OCI-LY3 (cell line): Measurements from ENCODE around the gene USP21.

Source experiments
- H2AFZ ChIP-seq: fragments of 200-600, 300-600 bp; shearing (Covaris generic); 2 replicates; pipeline ENCODE4 v1.6.0; 2014; ENCODE audit warnings: antibody characterized with exemption, low read depth, low read length
- H3K27ac ChIP-seq: fragments of 200-600, 300-600 bp; sonication (generic); 2 replicates; pipeline ENCODE4 v1.5.1; 2014; ENCODE audit warnings: mild to moderate bottlenecking, low read length, moderate library complexity, mixed read lengths
- H3K27me3 ChIP-seq: fragments of 200-600, 300-600 bp; sonication (generic); 2 replicates; pipeline ENCODE4 v1.6.1; 2014; ENCODE audit warnings: low read depth, low read length, mixed read lengths
- H3K36me3 ChIP-seq: fragments of 200-600, 300-600 bp; sonication (generic); replicated peaks from 2 replicates; pipeline ENCODE3; 2014; ENCODE audit warnings: low read depth, low read length, mixed read lengths
- H3K4me1 ChIP-seq: fragments of 300-600, 200-600 bp; sonication (generic); 2 replicates; pipeline ENCODE4 v1.6.1; 2014; ENCODE audit warnings: low read length, mixed read lengths
- H3K4me2 ChIP-seq: fragments of 200-600, 300-600 bp; sonication (generic); 2 replicates; pipeline ENCODE4 v1.6.1; 2014; ENCODE audit warnings: low read length, mixed read lengths
- H3K4me3 ChIP-seq: fragments of 300-600, 200-600 bp; sonication (generic); 2 replicates; pipeline ENCODE4 v1.5.1; 2014; ENCODE audit warnings: antibody characterized with exemption, mild to moderate bottlenecking, low read length, moderate library complexity
- H3K79me2 ChIP-seq: fragments of 300-600, 200-600 bp; shearing (Covaris generic); 2 replicates; pipeline ENCODE4 v1.6.1; 2014; ENCODE audit warnings: mild to moderate bottlenecking, low read length, mixed read lengths
- H3K9ac ChIP-seq: fragments of 300-600, 200-600 bp; shearing (Covaris generic); 2 replicates; pipeline ENCODE4 v1.6.0; 2014; ENCODE audit warnings: mild to moderate bottlenecking, low read length, moderate library complexity
- H3K9me3 ChIP-seq: fragments of 200-600, 300-600 bp; shearing (Covaris generic); 2 replicates; pipeline ENCODE4 v1.6.1; 2014; ENCODE audit warnings: low read length, mixed read lengths; ENCODE audit not compliant: insufficient read depth
- H4K20me1 ChIP-seq: fragments of 200-600, 300-600 bp; sonication (generic); 2 replicates; pipeline ENCODE4 v1.6.1; 2016; ENCODE audit warnings: low read length, mixed read lengths; ENCODE audit not compliant: insufficient read depth
- EZH2phosphoT487 ChIP-seq: fragments of 200-600 bp; shearing (Covaris generic); IDR thresholded peaks from 2 replicates; pipeline ENCODE4 v1.6.1; 2018; ENCODE audit warnings: antibody characterized with exemption, mixed run types, low read depth
- TF ChIP-seq, protein P1 (sequence below): fragments of 200-600, 300-600 bp; sonication (generic); IDR thresholded peaks from 2 replicates; pipeline ENCODE4 v1.5.1; 2014; ENCODE audit warnings: antibody characterized with exemption, low read length, low read depth

USP21 gene

GRCh38 chr1:161175771-161176453, 16.6 kb downstream of the USP21 start:
- peaks cover 45% of the 10 kb centered on the region for H3K36me3 ChIP-seq
- no peak overlapping the region for H2AFZ ChIP-seq
- peaks cover 24% of the 10 kb centered on the region for H3K4me1 ChIP-seq
- peak overlapping the region; percentile 93 for H3K4me2 ChIP-seq
- H3K9me3 ChIP-seq, result no peaks in the 10 kb centered on the region
- peaks cover 15% of the 10 kb centered on the region for H3K79me2 ChIP-seq
- H4K20me1 ChIP-seq, result no peaks in the 10 kb centered on the region
- peak overlapping the region; percentile 76 for H3K9ac ChIP-seq
- no peaks in the 10 kb centered on the region for H3K27me3 ChIP-seq
- no peak overlapping the region for H3K27ac ChIP-seq
- no peak for TF ChIP-seq EZH2phosphoT487
- TF ChIP-seq, protein P1, sequence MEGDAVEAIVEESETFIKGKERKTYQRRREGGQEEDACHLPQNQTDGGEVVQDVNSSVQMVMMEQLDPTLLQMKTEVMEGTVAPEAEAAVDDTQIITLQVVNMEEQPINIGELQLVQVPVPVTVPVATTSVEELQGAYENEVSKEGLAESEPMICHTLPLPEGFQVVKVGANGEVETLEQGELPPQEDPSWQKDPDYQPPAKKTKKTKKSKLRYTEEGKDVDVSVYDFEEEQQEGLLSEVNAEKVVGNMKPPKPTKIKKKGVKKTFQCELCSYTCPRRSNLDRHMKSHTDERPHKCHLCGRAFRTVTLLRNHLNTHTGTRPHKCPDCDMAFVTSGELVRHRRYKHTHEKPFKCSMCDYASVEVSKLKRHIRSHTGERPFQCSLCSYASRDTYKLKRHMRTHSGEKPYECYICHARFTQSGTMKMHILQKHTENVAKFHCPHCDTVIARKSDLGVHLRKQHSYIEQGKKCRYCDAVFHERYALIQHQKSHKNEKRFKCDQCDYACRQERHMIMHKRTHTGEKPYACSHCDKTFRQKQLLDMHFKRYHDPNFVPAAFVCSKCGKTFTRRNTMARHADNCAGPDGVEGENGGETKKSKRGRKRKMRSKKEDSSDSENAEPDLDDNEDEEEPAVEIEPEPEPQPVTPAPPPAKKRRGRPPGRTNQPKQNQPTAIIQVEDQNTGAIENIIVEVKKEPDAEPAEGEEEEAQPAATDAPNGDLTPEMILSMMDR, result no peak
- H3K4me3 ChIP-seq, result peak overlapping the region; percentile 86

- peaks cover 38% of the 10 kb centered on the region for H3K36me3 ChIP-seq
- peak overlapping the region; percentile 86 for H3K4me3 ChIP-seq
- H3K27ac ChIP-seq, result peak overlapping the region; percentile 81
- H3K9ac ChIP-seq, result peak overlapping the region; percentile 76
- H3K9me3 ChIP-seq, result no peaks in the 10 kb centered on the region
- H3K4me2 ChIP-seq, result peak overlapping the region; percentile 93
- no peak overlapping the region for H2AFZ ChIP-seq
- no peaks in the 10 kb centered on the region for H3K27me3 ChIP-seq
- peaks cover 15% of the 10 kb centered on the region for H3K79me2 ChIP-seq
- TF ChIP-seq, protein P1, result no peak
- TF ChIP-seq EZH2phosphoT487, result no peak
- peaks cover 28% of the 10 kb centered on the region for H3K4me1 ChIP-seq
- no peaks in the 10 kb centered on the region for H4K20me1 ChIP-seq
Measured at GRCh38 chr1:161176468-161177111, 17.3 kb downstream of the USP21 start.

- Histone ChIP-seq H3K9me3 (no peaks in the 10 kb centered on the region), H4K20me1 (no peaks in the 10 kb centered on the region), H2AFZ (peak within 1 kb of the TSS; percentile 90), H3K9ac (peak within 1 kb of the TSS; percentile 76), H3K79me2 (peaks cover 15% of the 10 kb centered on the region), H3K4me1 (peaks cover 36% of the 10 kb centered on the region), H3K27ac (peak within 1 kb of the TSS; percentile 81), H3K27me3 (no peaks in the 10 kb centered on the region), H3K4me2 (peak within 1 kb of the TSS; percentile 93), H3K4me3 (peak within 1 kb of the TSS; percentile 86), H3K36me3 (peaks cover 31% of the 10 kb centered on the region)
- TF ChIP-seq, protein P1, result peak; percentile 72
- TF ChIP-seq EZH2phosphoT487, result no peak
Measured at GRCh38 chr1:161177112-161177935, 18.0 kb downstream of the USP21 start, which contains the start of gene B4GALT3. TSS of gene B4GALT3 (minus strand) at chr1:161177507. CDS start at chr1:161176060, 1,447 bp downstream.

DNA sequence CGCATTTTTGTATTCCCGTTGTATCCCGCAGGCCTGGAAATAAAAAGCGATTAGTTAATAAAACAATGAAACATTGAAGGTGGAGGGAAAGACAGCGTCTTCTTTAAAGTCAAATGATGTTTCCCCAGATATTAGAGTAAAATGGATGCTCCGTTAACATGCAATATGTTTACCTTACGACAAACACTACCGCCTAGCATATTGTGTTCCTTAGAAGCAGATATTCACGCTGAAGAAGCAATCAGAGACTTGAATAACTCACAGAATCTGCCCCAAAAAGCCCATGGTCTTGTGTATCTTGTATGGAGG, 18.6 kb downstream of the USP21 start:
- H2AFZ ChIP-seq, result peak overlapping the region; percentile 90

More for the DNA sequence above, 18.6 kb downstream of the USP21 start:
- Histone ChIP-seq H3K4me2 (peak overlapping the region; percentile 93), H3K36me3 (peaks cover 25% of the 10 kb centered on the region), H3K27ac (peak overlapping the region; percentile 81), H3K27me3 (no peaks in the 10 kb centered on the region), H3K4me1 (peaks cover 41% of the 10 kb centered on the region), H3K9ac (peak overlapping the region; percentile 76), H4K20me1 (no peaks in the 10 kb centered on the region), H3K9me3 (no peaks in the 10 kb centered on the region), H3K4me3 (peak overlapping the region; percentile 86), H3K79me2 (peaks cover 15% of the 10 kb centered on the region)
- TF ChIP-seq EZH2phosphoT487, result no peak
- TF ChIP-seq, protein P1, result no peak; the same call in 1 of the 2 replicates
